Activated B cell treated with CpG ODN at 0.5 μM for 24 hours (primary cell): ENCODE results near the gene ZFHX3. TPM values are rescaled to one million over a fixed set of nuclear protein-coding genes. Genes with fewer than 3 reads are reported as not detected.
A peak's percentile ranks its signal among the peaks of the same experiment; 100 is the strongest.

ENCODE experiments used
- ATAC-seq: fragments of 200-7000 bp; cut with Tn5 transposase; one replicate; pipeline ENCODE4 v1.10.0; 2021; ENCODE audit warnings: low read depth, mild to moderate bottlenecking, moderate library complexity
- CTCF ChIA-PET: fragments of 350-600 bp; sonication (Branson Sonifier 250); formaldehyde crosslinking; loops from one replicate; lab custom pipeline; 2021; ENCODE audit warnings: antibody characterized with exemption; lab: Charles Lee
- POLR2A ChIA-PET: fragments of 350-600 bp; sonication (Branson Sonifier 250); formaldehyde crosslinking; loops from one replicate; lab custom pipeline; 2021; ENCODE audit warnings: antibody characterized with exemption; lab: Charles Lee
- DNase-seq: peaks from one replicate; pipeline ENCODE4 v3.0.0; 2022
- H3K27ac Mint-ChIP-seq: one replicate; pipeline ENCODE4 v1.8.0; 2020; ENCODE audit warnings: mixed read lengths
- H3K27me3 Mint-ChIP-seq: one replicate; pipeline ENCODE4 v1.8.0; 2021; ENCODE audit warnings: mixed read lengths
- H3K36me3 Mint-ChIP-seq: one replicate; pipeline ENCODE4 v1.8.0; 2021; ENCODE audit warnings: low read depth, mixed read lengths
- H3K4me1 Mint-ChIP-seq: one replicate; pipeline ENCODE4 v1.8.0; 2021; ENCODE audit warnings: mixed read lengths
- H3K4me3 Mint-ChIP-seq: one replicate; pipeline ENCODE4 v1.8.0; 2020; ENCODE audit warnings: mild to moderate bottlenecking, mixed read lengths
- H3K9me3 Mint-ChIP-seq: one replicate; pipeline ENCODE4 v1.8.0; 2020; ENCODE audit warnings: mixed read lengths
- CTCF ChIP-seq: fragments of 200-600 bp; IDR thresholded peaks from one replicate; pipeline ENCODE4 v1.8.0; 2022; ENCODE audit warnings: antibody characterized with exemption, mild to moderate bottlenecking
- intact Hi-C: fragments of 100-400 bp; cut with micrococcal nuclease; formaldehyde crosslinking; loops from one replicate; pipeline ENCODE4 v1.15.1; 2024
- total RNA-seq: library from RNA; stranded (reverse); gene quantifications from 2 replicates; pipeline ENCODE4 v1.2.3, GENCODE V29; 2022

Gene ZFHX3
- 9.2 and 9.6 TPM in 2 replicates for total RNA-seq

GRCh38 chr16:73047536-73048291, at the start of gene ZFHX3:
ZFHX3 (minus strand) TSS chr16:73048128; CDS start chr16:72960145, 87,983 bp downstream.
- Mint-ChIP-seq H3K9me3 (no peaks in the 10 kb centered on the region), H3K4me1 (peaks cover 17% of the 10 kb centered on the region), H3K36me3 (no peaks in the 10 kb centered on the region), H3K27me3 (peaks cover 3% of the 10 kb centered on the region), H3K27ac (peak within 1 kb of the TSS; percentile 50), H3K4me3 (peak within 1 kb of the TSS; percentile 82)
- no peak for TF ChIP-seq CTCF
- ATAC-seq (peak; percentile 87), DNase-seq (peak; percentile 70)
- intact Hi-C loops: loop anchor here (1.0 to 5.0 kb wide), 7 partner anchors 10 to 875 kb away; partner anchors contain the start of gene PMFBP1
- CTCF ChIA-PET: interaction anchor here (1.1 kb wide), 1 partner anchor 215 kb away, joined by 3 read pairs; no protein-coding TSS in a partner anchor
- POLR2A ChIA-PET: interaction anchor here (0.8 to 1.1 kb wide), 4 partner anchors 9 to 215 kb away, joined by 3 to 5 read pairs (median 4); no protein-coding TSS in a partner anchor

GRCh38 chr16:73096510-73096909, 48.6 kb upstream of the ZFHX3 start:
- no peak for TF ChIP-seq CTCF
- H3K27ac Mint-ChIP-seq: no peak overlapping the region
- H3K9me3 Mint-ChIP-seq: no peaks in the 10 kb centered on the region
- H3K4me1 Mint-ChIP-seq: no peaks in the 10 kb centered on the region
- ChIA-PET CTCF (no interaction called here), POLR2A (no interaction called here)
- ATAC-seq (no peak), DNase-seq (no peak)
- no peak overlapping the region for H3K4me3 Mint-ChIP-seq
- H3K27me3 Mint-ChIP-seq: peaks cover 3% of the 10 kb centered on the region
- intact Hi-C loops: no loop called here
- H3K36me3 Mint-ChIP-seq: no peaks in the 10 kb centered on the region

- Mint-ChIP-seq H3K9me3 (no peaks in the 10 kb centered on the region), H3K4me1 (no peaks in the 10 kb centered on the region), H3K36me3 (no peaks in the 10 kb centered on the region), H3K27me3 (peaks cover 2% of the 10 kb centered on the region), H3K27ac (no peak overlapping the region), H3K4me3 (no peak overlapping the region)
- DNase-seq: no peak
- ATAC-seq: no peak
- ChIA-PET POLR2A (no interaction called here), CTCF (no interaction called here)
- TF ChIP-seq CTCF: no peak
- intact Hi-C loops: no loop called here
These were observed 48.0 kb upstream of the ZFHX3 start for GRCh38 chr16:73095885-73096421.

- Mint-ChIP-seq H3K9me3 (no peaks in the 10 kb centered on the region), H3K27ac (no peak overlapping the region), H3K36me3 (no peaks in the 10 kb centered on the region), H3K4me1 (no peaks in the 10 kb centered on the region), H3K4me3 (no peak overlapping the region), H3K27me3 (no peaks in the 10 kb centered on the region)
- no peak for DNase-seq
- TF ChIP-seq CTCF: no peak
- CTCF ChIA-PET: no interaction called here
- intact Hi-C loops: no loop called here
- ATAC-seq: no peak
- POLR2A ChIA-PET: no interaction called here
These were observed 47.4 kb upstream of the ZFHX3 start for GRCh38 chr16:73095142-73095820.

- no peak for ATAC-seq
- peaks cover 2% of the 10 kb centered on the region for H3K27me3 Mint-ChIP-seq
- no peaks in the 10 kb centered on the region for H3K4me1 Mint-ChIP-seq
- no peak for TF ChIP-seq CTCF
- CTCF ChIA-PET: no interaction called here
- H3K27ac Mint-ChIP-seq: no peak overlapping the region
- intact Hi-C loops: no loop called here
- H3K9me3 Mint-ChIP-seq: no peaks in the 10 kb centered on the region
- no peak overlapping the region for H3K4me3 Mint-ChIP-seq
- no peaks in the 10 kb centered on the region for H3K36me3 Mint-ChIP-seq
- POLR2A ChIA-PET: no interaction called here
- no peak for DNase-seq
These were observed 46.4 kb upstream of the ZFHX3 start for GRCh38 chr16:73094371-73094770.
